A673 (cell line): ENCODE results near the gene HIBCH. TPM values are rescaled to one million over a fixed set of nuclear protein-coding genes. Genes with fewer than 3 reads are reported as not detected.

Experiments
- BruUV-seq: library from RNA; stranded (reverse); fragments of 400-500 nt; replicated peaks from 2 replicates; lab custom pipeline; 2021; lab: Mats Ljungman, UMichigan
- CTCF ChIA-PET: fragments of 300-600 bp; sonication (Branson Sonifier 250); formaldehyde crosslinking; loops from one replicate; lab custom pipeline; 2022; ENCODE audit warnings: antibody characterized with exemption; lab: Charles Lee
- POLR2A ChIA-PET: fragments of 300-600 bp; sonication (Branson Sonifier 250); formaldehyde crosslinking; loops from one replicate; lab custom pipeline; 2022; ENCODE audit warnings: antibody characterized with exemption; ENCODE audit not compliant: low non-redundant PET; lab: Charles Lee
- DNase-seq: peaks from one replicate; pipeline ENCODE4 v3.0.0-alpha.2; 2015; ENCODE audit warnings: low spot score
- H3K27ac ChIP-seq: fragments of 200-600 bp; sonication (generic); 2 replicates; pipeline ENCODE4 v1.5.1; 2016; ENCODE audit warnings: mixed run types, low read depth, mild to moderate bottlenecking, mixed read lengths, antibody characterized with exemption, low read length; ENCODE audit not compliant: poor library complexity, severe bottlenecking
- H3K27me3 ChIP-seq: fragments of 200-600 bp; sonication (generic); replicated peaks from 2 replicates; pipeline ENCODE4 v1.6.1; 2017; ENCODE audit warnings: mixed run types, low read depth, mild to moderate bottlenecking, mixed read lengths, antibody characterized with exemption, low read length; ENCODE audit not compliant: insufficient read depth, poor library complexity
- H3K36me3 ChIP-seq: fragments of 200-600 bp; sonication (generic); 2 replicates; pipeline ENCODE4 v1.6.1; 2016; ENCODE audit warnings: mixed run types, mild to moderate bottlenecking, mixed read lengths, antibody characterized with exemption, low read length; ENCODE audit not compliant: insufficient read depth, poor library complexity, severe bottlenecking
- H3K4me1 ChIP-seq: fragments of 200-600 bp; sonication (generic); 2 replicates; pipeline ENCODE4 v1.6.1; 2017; ENCODE audit warnings: mixed run types, mild to moderate bottlenecking, mixed read lengths, antibody characterized with exemption, low read length; ENCODE audit not compliant: insufficient read depth, poor library complexity, severe bottlenecking
- H3K4me3 ChIP-seq: fragments of 200-600 bp; sonication (generic); 2 replicates; pipeline ENCODE4 v1.5.1; 2016; ENCODE audit warnings: low read depth, mixed run types, mild to moderate bottlenecking, mixed read lengths, low read length; ENCODE audit not compliant: poor library complexity, severe bottlenecking
- H3K9me3 ChIP-seq: fragments of 200-600 bp; sonication (generic); 2 replicates; pipeline ENCODE4 v1.6.1; 2016; ENCODE audit warnings: mixed run types, low read depth, mild to moderate bottlenecking, mixed read lengths, antibody characterized with exemption, low read length; ENCODE audit not compliant: poor library complexity, severe bottlenecking
- EZH2 ChIP-seq: fragments of 200-600 bp; sonication (generic); IDR thresholded peaks from 2 replicates; pipeline ENCODE4 v1.6.1; 2017; ENCODE audit warnings: borderline replicate concordance, low read depth, mild to moderate bottlenecking, mixed read lengths, antibody characterized with exemption, low read length; ENCODE audit not compliant: poor library complexity, severe bottlenecking
- intact Hi-C: fragments of 100-400 bp; cut with micrococcal nuclease; formaldehyde crosslinking; loops from one replicate; pipeline ENCODE4 v1.10.0; 2022; ENCODE audit not compliant: unreplicated experiment
- total RNA-seq: library from RNA; stranded (reverse); gene quantifications from 2 replicates; pipeline ENCODE4 v1.2.3, GENCODE V29; 2021
- TF ChIP-seq, protein P1 (sequence below): fragments of 300-800, 200-600 bp; sonication (generic); conservative IDR thresholded peaks from 2 replicates; pipeline ENCODE4 v1.5.1; 2017; ENCODE audit warnings: low read depth, mild to moderate bottlenecking, antibody characterized with exemption, low read length, moderate library complexity, mixed read lengths

The HIBCH gene
- total RNA-seq, 1 experiment from 2014 or later, result 43.3 TPM

DNA sequence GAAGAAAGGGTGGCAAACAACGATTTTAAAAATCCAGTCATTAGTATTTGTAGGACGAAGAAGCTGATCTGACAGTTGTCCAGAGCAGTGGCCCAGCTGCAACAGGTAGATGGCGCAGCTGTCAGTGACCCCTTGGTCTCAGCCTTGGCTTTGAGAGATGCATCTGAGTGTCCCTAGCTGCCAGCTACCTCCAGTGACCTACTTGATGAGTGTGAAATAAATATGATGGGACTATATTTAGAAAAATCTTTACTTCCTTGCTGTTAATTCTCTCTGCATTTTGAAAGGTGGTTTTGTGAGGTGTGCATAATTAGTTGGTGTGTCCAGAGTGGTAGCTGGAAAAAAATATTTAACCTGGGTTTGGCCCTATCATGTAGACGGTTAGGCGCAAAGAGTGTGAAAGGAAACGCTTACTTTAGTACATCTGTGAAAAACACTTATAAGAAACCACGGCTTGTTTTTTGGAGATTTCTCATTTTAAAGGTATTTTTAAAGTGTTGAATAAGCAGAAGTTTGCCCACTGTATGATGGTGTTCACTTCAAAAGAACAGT is 24.7 kb upstream of the HIBCH start:
- no TSS peak for BruUV-seq
- Histone ChIP-seq H3K9me3 (no peaks in the 10 kb centered on the region), H3K36me3 (no peaks in the 10 kb centered on the region), H3K4me1 (no peaks in the 10 kb centered on the region), H3K27ac (peak overlapping the region; percentile 60), H3K4me3 (peak overlapping the region; percentile 68), H3K27me3 (no peaks in the 10 kb centered on the region)
- POLR2A ChIA-PET, result no interaction called here
- CTCF ChIA-PET, result no interaction called here
- intact Hi-C loops, result no loop called here
- no peak for DNase-seq
- TF ChIP-seq, protein P1, sequence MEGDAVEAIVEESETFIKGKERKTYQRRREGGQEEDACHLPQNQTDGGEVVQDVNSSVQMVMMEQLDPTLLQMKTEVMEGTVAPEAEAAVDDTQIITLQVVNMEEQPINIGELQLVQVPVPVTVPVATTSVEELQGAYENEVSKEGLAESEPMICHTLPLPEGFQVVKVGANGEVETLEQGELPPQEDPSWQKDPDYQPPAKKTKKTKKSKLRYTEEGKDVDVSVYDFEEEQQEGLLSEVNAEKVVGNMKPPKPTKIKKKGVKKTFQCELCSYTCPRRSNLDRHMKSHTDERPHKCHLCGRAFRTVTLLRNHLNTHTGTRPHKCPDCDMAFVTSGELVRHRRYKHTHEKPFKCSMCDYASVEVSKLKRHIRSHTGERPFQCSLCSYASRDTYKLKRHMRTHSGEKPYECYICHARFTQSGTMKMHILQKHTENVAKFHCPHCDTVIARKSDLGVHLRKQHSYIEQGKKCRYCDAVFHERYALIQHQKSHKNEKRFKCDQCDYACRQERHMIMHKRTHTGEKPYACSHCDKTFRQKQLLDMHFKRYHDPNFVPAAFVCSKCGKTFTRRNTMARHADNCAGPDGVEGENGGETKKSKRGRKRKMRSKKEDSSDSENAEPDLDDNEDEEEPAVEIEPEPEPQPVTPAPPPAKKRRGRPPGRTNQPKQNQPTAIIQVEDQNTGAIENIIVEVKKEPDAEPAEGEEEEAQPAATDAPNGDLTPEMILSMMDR, result peak; percentile 23; the same call in 1 of the 2 replicates
- TF ChIP-seq EZH2, result no peak

DNA sequence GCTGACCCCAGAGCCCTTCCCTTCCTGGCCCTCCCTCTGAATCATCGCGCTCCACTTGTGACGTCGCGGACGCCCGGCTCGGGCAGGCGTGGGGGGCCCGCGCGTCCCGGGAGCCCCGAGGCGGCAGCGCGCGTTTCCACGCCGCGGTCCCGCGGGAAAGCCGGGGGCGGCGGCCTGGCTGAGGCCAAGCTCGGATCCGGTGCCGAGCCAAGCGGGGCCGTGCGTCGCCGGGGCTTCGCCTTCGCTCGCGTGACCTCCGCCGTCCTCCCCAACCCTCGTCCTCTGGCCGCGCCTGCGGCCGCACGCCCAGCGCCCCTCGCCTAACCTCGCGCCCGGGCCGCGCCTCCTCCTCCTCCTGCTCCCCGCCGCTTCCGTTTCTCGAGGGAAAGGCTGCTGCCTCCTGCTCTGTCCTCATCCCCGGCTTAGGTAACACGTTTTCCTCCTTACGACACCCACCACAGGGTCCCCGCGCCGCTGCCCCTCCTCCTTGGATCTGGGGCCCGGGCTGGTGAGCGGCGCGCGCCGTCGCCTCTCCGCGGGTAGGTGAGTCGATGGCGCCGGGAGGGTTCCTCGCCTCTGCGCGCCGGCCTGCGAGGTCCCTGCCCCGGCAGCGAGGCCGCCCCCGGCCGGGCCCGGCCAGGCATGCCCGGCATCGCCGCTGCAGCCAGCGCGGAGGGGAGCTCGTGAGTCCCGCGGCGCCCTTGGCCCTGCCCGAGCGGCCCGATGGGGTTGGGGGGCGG is 24.1 kb upstream of the HIBCH start, which contains the start of gene INPP1:
INPP1 (plus strand) TSS at position 54 of the 740 bp plus-strand sequence. CDS start 16,514 bp downstream, outside the sequence.
- intact Hi-C loops, result no loop called here
- H3K4me1 ChIP-seq, result no peaks in the 10 kb centered on the region
- H3K27ac ChIP-seq, result peak within 1 kb of the TSS; percentile 60
- H3K9me3 ChIP-seq, result no peaks in the 10 kb centered on the region
- DNase-seq, result peak; percentile 55
- TF ChIP-seq, protein P1, result no peak
- no peak for TF ChIP-seq EZH2
- H3K27me3 ChIP-seq, result no peaks in the 10 kb centered on the region
- no peaks in the 10 kb centered on the region for H3K36me3 ChIP-seq
- ChIA-PET CTCF (interaction anchor here (0.6 kb wide), 1 partner anchor 70 kb away, joined by 3 read pairs; no protein-coding TSS in a partner anchor), POLR2A (interaction anchor here (0.6 kb wide), 1 partner anchor 318 kb away, joined by 9 read pairs; no protein-coding TSS in a partner anchor)
- peak within 1 kb of the TSS; percentile 68 for H3K4me3 ChIP-seq
- BruUV-seq, result no TSS peak

DNA sequence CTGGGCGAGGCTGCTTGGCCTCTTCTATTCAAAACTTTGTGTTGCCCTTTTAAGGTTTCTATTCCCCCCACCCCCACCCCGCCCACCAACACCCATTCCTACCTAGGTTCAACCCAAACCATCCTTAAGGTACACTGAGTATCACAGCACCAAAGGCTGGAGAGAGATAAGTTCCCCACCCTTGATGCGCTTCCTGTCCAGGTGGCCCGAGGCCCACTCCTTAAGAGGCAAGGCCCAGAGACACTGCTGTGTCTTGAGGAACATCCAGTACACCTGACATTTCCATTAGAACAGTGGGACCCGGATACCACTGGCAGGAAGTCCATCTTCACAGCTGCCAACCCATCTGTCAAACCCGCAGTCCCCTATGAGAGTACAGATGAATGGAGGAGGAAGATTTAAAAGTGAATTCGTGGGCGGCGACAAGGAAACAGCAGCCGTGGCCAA is 23.5 kb upstream of the HIBCH start:
- Histone ChIP-seq H3K27me3 (no peaks in the 10 kb centered on the region), H3K27ac (no peak overlapping the region), H3K4me1 (no peaks in the 10 kb centered on the region), H3K9me3 (no peaks in the 10 kb centered on the region), H3K36me3 (no peaks in the 10 kb centered on the region), H3K4me3 (peak overlapping the region; percentile 68)
- no peak for DNase-seq
- intact Hi-C loops, result no loop called here
- no TSS peak for BruUV-seq
- ChIA-PET POLR2A (interaction anchor here (0.6 kb wide), 1 partner anchor 318 kb away, joined by 9 read pairs; no protein-coding TSS in a partner anchor), CTCF (interaction anchor here (0.6 kb wide), 1 partner anchor 70 kb away, joined by 3 read pairs; no protein-coding TSS in a partner anchor)
- TF ChIP-seq, protein P1, result no peak
- no peak for TF ChIP-seq EZH2
